Activated CD4-positive, alpha-beta memory T cell treated with anti-CD3 and anti-CD28 coated beads for 36 hours (primary cell): ENCODE results near the gene MAML2. TPM values are rescaled to one million over a fixed set of nuclear protein-coding genes. Genes with fewer than 3 reads are reported as not detected.
A peak's percentile ranks its signal among the peaks of the same experiment; 100 is the strongest.

Experiments used
- CTCF ChIA-PET: fragments of 350-600 bp; sonication (Branson Sonifier 250); formaldehyde crosslinking; loops from one replicate; lab custom pipeline; 2021; ENCODE audit warnings: antibody characterized with exemption, inconsistent platforms; lab: Charles Lee
- POLR2A ChIA-PET: fragments of 350-600 bp; sonication (Branson Sonifier 250); formaldehyde crosslinking; loops from one replicate; lab custom pipeline; 2021; ENCODE audit warnings: antibody characterized with exemption; lab: Charles Lee
- DNase-seq: peaks from one replicate; pipeline ENCODE4 v3.0.0-alpha.2; 2020
- H3K27ac Mint-ChIP-seq: one replicate; pipeline ENCODE4 v1.8.0; 2021; ENCODE audit warnings: mixed read lengths
- H3K27me3 Mint-ChIP-seq: one replicate; pipeline ENCODE4 v1.8.0; 2021; ENCODE audit warnings: mixed read lengths
- H3K36me3 Mint-ChIP-seq: one replicate; pipeline ENCODE4 v1.8.0; 2021; ENCODE audit warnings: mixed read lengths
- H3K4me1 Mint-ChIP-seq: one replicate; pipeline ENCODE4 v1.8.0; 2021; ENCODE audit warnings: low read depth, mixed read lengths
- H3K4me3 Mint-ChIP-seq: one replicate; pipeline ENCODE4 v1.8.0; 2021; ENCODE audit warnings: mild to moderate bottlenecking, mixed read lengths
- H3K9me3 Mint-ChIP-seq: one replicate; pipeline ENCODE4 v1.8.0; 2021; ENCODE audit warnings: mixed read lengths
- intact Hi-C: fragments of 100-400 bp; cut with micrococcal nuclease; formaldehyde crosslinking; loops from one replicate; pipeline ENCODE4 v1.15.1; 2023
- total RNA-seq, 2 experiments: library from RNA; stranded (reverse); gene quantifications; one replicate each; pipeline ENCODE4 v1.2.3, GENCODE V29; 2021

Gene MAML2
- total RNA-seq, 2 experiments from 2014 or later: 24.2 TPM

DNA sequence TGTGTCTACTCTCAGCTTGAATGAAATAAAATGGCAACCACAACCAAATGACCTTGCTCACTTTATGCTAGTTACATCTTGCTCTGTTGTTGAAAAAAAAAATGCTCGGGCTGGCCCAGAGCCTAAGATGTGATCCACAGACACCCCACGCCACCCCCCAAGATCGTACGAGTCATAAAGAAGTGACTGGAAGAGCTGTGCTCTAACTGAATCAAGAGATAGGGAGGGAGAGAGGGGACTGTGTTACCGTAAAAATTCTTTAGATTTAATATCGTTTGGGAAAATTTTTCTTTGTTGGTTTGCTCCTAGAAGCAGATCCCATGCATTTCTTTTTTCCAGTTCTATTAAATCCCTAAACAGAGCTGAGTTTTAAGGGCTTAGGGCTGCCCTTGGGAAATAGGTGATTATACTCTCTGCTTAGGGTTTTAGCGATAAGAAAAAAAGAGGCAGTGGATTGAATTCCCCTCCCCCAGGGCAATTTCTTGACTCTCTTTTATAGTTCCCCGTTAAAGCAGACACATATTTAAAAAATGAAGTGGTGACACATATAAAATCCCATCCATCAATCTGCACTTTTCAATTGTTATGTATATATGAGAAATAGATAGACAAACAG, 14.5 kb downstream of the MAML2 start:
- POLR2A ChIA-PET: interaction anchor here (0.6 to 1.4 kb wide), 2 partner anchors 10 to 14 kb away, joined by 3 read pairs; no protein-coding TSS in a partner anchor
- no peak for DNase-seq
- Mint-ChIP-seq H3K9me3 (no peaks in the 10 kb centered on the region), H3K4me3 (no peak overlapping the region), H3K36me3 (peaks cover 27% of the 10 kb centered on the region), H3K4me1 (peaks cover 78% of the 10 kb centered on the region), H3K27me3 (no peaks in the 10 kb centered on the region), H3K27ac (no peak overlapping the region)
- CTCF ChIA-PET: no interaction called here
- intact Hi-C loops: loop anchor here (1.0 kb wide), 1 partner anchor 10 kb away; no protein-coding TSS in a partner anchor

DNA sequence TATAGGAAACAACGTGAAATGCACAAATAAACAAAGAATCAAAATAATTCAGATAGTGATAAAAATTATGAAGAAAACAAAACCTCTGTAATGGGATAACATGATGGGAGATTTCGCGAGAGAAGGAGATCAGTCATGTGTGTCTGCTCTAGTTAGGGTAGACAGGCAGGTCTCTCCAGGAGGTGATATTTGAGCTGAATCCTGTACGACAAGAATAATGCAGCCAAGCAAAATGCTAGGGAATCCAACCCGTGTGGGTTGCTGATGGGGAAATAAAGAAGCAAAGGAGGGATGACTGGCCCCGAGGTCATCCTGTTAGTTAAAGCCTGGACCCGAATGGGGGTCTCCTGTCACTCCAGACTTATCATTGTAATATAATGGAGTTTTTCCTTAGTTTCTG, 16.0 kb downstream of the MAML2 start:
- Mint-ChIP-seq H3K36me3 (peaks cover 32% of the 10 kb centered on the region), H3K27me3 (no peaks in the 10 kb centered on the region), H3K4me3 (no peak overlapping the region), H3K4me1 (peaks cover 69% of the 10 kb centered on the region), H3K27ac (no peak overlapping the region), H3K9me3 (no peaks in the 10 kb centered on the region)
- CTCF ChIA-PET: no interaction called here
- DNase-seq: no peak
- POLR2A ChIA-PET: no interaction called here
- intact Hi-C loops: no loop called here

DNA sequence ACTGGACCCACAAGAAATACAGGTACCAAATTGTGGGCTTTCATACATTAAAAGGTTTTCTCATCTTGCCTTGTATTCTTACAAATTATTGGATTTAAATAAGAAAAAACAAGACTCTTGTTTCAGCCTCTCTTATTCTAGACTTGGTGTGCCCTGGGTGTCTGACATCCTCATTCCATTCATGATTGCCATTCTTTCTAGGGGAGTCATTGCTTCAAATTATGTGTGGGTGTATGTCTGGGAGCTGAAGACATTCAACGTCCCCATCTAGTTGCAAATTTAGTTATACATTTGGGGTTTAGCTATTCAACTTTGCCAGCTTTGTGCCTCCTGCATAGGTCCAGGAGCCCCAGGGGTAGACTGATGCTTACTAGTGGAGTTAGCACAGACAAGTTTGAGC, 18.1 kb downstream of the MAML2 start:
- Mint-ChIP-seq H3K9me3 (no peaks in the 10 kb centered on the region), H3K27ac (no peak overlapping the region), H3K4me3 (no peak overlapping the region), H3K36me3 (peaks cover 39% of the 10 kb centered on the region), H3K27me3 (no peaks in the 10 kb centered on the region), H3K4me1 (peaks cover 71% of the 10 kb centered on the region)
- CTCF ChIA-PET: interaction anchor here (0.8 kb wide), 1 partner anchor 18 kb away, joined by 3 read pairs; the partner anchor contains the start of gene MAML2
- DNase-seq: no peak
- intact Hi-C loops: no loop called here
- POLR2A ChIA-PET: no interaction called here

DNA sequence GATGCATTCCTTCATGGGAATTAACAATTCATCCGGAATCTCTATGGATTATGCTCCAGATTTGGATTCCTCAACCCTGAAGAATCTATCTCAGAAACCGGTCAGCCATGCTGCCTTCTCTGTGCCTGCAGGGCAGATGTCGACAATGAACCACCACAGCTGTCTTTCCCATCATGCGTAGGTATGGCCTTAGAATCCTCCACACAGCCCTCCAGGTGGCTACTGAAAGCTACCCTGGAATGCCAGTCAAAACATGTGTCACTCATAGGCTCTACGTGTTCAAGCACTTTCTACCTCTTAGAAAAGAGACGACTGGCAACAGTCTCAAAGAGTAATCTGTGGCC, 19.4 kb downstream of the MAML2 start:
- CTCF ChIA-PET: no interaction called here
- no peaks in the 10 kb centered on the region for H3K9me3 Mint-ChIP-seq
- intact Hi-C loops: no loop called here
- peaks cover 68% of the 10 kb centered on the region for H3K4me1 Mint-ChIP-seq
- H3K27ac Mint-ChIP-seq: no peak overlapping the region
- H3K27me3 Mint-ChIP-seq: no peaks in the 10 kb centered on the region
- H3K4me3 Mint-ChIP-seq: no peak overlapping the region
- POLR2A ChIA-PET: interaction anchor here (1.3 kb wide), 1 partner anchor 9 kb away, joined by 4 read pairs; no protein-coding TSS in a partner anchor
- DNase-seq: no peak
- H3K36me3 Mint-ChIP-seq: peaks cover 34% of the 10 kb centered on the region

DNA sequence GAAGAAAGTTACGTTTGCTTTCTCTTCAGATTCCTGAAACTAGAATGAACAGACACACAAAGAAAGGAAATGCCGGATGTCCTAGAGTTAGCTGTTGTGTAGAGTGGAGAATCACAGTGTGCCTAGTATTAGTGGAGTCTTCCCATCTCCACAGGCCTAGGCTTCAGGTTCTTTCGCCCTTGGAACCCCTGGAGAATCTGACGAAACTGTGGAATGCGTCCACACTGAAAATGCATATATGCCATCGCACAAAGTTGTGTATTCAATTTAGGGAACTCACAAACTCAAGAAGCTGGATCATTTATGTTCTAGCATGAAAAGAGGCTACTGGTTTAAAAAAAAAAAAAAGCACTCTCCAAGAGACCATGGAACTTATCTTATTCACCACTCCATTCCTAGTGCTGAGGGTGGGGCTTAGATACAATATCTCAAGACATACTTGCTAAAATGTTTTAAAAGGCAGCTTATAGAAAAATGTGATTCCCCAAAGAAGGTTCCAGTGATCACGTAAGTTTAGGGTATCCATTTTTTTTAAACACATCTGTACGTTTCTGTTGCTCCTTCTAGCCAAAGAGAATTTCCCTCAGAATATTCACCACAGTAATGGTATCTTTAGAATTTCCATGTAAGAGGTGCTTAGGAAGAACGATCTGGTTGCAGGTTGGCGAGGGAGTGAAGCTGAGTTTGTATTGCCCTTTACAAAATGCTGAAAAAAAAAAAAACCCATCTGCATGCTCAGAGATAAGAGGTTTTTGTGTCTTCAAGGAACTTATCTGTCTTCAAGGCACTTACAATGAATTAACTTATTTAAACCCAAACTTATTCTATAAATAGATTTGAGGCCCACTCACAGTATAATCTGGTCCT, 20.0 kb downstream of the MAML2 start:
- Mint-ChIP-seq H3K27me3 (no peaks in the 10 kb centered on the region), H3K9me3 (no peaks in the 10 kb centered on the region), H3K36me3 (peaks cover 32% of the 10 kb centered on the region), H3K4me3 (no peak overlapping the region), H3K4me1 (peaks cover 70% of the 10 kb centered on the region), H3K27ac (no peak overlapping the region)
- POLR2A ChIA-PET: interaction anchor here (1.3 kb wide), 1 partner anchor 10 kb away, joined by 4 read pairs; no protein-coding TSS in a partner anchor
- intact Hi-C loops: no loop called here
- CTCF ChIA-PET: interaction anchor here (0.5 kb wide), 1 partner anchor 14 kb away, joined by 3 read pairs; no protein-coding TSS in a partner anchor
- DNase-seq: no peak

DNA sequence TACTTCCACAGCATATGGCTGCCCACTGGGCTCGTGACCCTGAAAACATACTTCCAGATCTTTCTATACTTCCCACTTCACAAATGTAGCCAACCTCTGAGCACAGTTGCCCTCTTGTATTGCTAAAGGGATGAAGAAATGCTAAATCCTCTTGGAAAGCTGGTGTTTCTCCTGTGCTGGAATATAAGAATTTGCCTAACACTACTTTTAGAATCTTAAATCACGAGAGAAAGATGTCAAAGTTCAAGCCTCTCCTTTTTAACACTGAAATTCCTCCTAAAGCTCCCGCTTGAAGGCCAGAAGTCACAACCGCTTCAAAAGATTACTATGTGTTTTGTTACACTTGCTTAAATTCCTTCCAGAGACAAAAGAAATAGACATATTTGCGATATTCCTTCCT, 21.9 kb downstream of the MAML2 start:
- POLR2A ChIA-PET: no interaction called here
- H3K36me3 Mint-ChIP-seq: peaks cover 42% of the 10 kb centered on the region
- no peaks in the 10 kb centered on the region for H3K9me3 Mint-ChIP-seq
- intact Hi-C loops: no loop called here
- H3K27ac Mint-ChIP-seq: no peak overlapping the region
- CTCF ChIA-PET: interaction anchor here (1.1 to 1.2 kb wide), 2 partner anchors 14 to 22 kb away, joined by 3 to 4 read pairs; partner anchors contain the start of gene MAML2
- H3K4me3 Mint-ChIP-seq: no peak overlapping the region
- peaks cover 83% of the 10 kb centered on the region for H3K4me1 Mint-ChIP-seq
- no peak for DNase-seq
- H3K27me3 Mint-ChIP-seq: no peaks in the 10 kb centered on the region

DNA sequence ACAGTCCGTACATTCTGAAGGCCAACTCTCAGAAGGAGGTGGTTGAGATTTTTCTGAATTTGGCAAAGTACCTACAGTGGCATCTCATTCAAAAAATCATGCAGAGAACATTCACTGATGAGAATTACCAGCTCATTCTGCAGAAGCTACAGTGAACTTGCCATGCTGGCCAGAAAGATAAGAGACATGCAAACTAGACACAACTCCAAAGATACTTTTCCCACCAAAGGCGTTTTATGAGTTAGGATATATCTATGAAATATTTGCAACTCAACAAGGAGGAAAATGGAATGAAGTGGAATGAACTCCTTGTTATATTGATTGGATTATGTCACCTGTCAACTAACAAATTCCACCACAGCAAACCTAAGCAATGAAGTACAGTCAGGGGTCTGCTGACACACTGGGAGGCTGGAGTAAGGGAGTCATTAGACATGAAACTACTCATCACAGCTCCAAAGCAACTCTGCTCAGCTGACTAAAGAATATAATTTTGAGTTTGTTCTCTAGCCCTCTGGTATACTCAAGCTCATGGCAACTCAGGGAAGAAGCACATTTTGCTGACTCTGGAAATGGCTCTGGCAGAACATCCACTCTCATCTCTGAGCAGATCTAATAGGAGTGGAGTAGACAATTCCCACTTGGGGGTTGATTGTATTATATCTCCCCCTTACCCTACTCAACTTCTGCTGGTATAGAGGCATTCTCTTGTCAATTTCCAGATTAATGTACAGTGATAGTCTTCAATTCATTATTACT, 22.9 kb downstream of the MAML2 start:
- CTCF ChIA-PET: no interaction called here
- peaks cover 82% of the 10 kb centered on the region for H3K4me1 Mint-ChIP-seq
- POLR2A ChIA-PET: interaction anchor here (0.6 kb wide), 1 partner anchor 132 kb away, joined by 3 read pairs; no protein-coding TSS in a partner anchor
- H3K27me3 Mint-ChIP-seq: no peaks in the 10 kb centered on the region
- peaks cover 46% of the 10 kb centered on the region for H3K36me3 Mint-ChIP-seq
- peak; percentile 20 for DNase-seq
- peak overlapping the region; percentile 4 for H3K27ac Mint-ChIP-seq
- no peaks in the 10 kb centered on the region for H3K9me3 Mint-ChIP-seq
- intact Hi-C loops: no loop called here
- H3K4me3 Mint-ChIP-seq: no peak overlapping the region

DNA sequence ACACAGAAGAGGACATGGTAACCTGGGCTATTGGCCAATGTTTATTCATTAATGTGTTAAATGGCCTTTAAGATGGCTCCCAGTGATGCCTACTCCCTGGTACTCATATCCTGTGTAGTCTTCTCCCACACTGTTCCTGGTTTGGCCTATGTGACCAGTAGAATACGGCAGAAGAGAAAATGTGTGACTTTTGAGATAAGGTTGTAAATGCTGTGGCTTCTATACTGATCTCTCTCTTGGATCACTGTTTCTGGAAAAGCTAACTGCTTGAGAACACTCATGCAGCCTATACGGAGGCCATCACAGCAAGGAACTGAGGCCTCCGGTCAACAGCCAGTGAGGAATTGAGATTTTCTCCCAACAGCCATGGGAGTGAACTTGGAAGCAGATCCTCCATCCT, 24.1 kb downstream of the MAML2 start:
- peaks cover 39% of the 10 kb centered on the region for H3K36me3 Mint-ChIP-seq
- CTCF ChIA-PET: interaction anchor here (2.1 kb wide), 1 partner anchor 24 kb away, joined by 5 read pairs; the partner anchor contains the start of gene MAML2
- no peak overlapping the region for H3K4me3 Mint-ChIP-seq
- H3K27me3 Mint-ChIP-seq: no peaks in the 10 kb centered on the region
- H3K27ac Mint-ChIP-seq: no peak overlapping the region
- POLR2A ChIA-PET: interaction anchor here (0.9 kb wide), 1 partner anchor 23 kb away, joined by 3 read pairs; no protein-coding TSS in a partner anchor
- H3K4me1 Mint-ChIP-seq: peaks cover 86% of the 10 kb centered on the region
- intact Hi-C loops: no loop called here
- no peaks in the 10 kb centered on the region for H3K9me3 Mint-ChIP-seq
- DNase-seq: no peak

DNA sequence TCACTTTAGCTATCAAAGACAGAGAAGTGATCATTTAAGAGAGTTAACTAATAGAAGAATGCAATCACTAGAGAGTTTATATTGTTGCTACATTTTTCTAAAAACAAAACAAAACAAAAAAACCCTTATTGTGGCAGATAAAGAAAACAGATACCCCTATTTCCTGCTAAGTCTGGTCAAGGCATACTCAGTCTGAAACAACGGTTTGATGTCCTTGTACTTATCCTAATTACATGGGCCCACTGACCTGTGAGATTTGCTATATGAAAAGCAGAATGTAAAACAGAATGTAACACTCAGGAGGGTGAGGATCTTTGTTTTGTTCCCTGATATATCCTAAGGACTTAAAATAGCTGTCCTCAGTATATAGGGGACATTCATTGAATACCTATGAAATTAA, 24.6 kb downstream of the MAML2 start:
- Mint-ChIP-seq H3K4me3 (no peak overlapping the region), H3K9me3 (no peaks in the 10 kb centered on the region), H3K27me3 (no peaks in the 10 kb centered on the region), H3K4me1 (peaks cover 84% of the 10 kb centered on the region), H3K36me3 (peaks cover 36% of the 10 kb centered on the region), H3K27ac (no peak overlapping the region)
- ChIA-PET CTCF (interaction anchor here (2.1 kb wide), 1 partner anchor 25 kb away, joined by 5 read pairs; the partner anchor contains the start of gene MAML2), POLR2A (interaction anchor here (0.9 kb wide), 1 partner anchor 23 kb away, joined by 3 read pairs; no protein-coding TSS in a partner anchor)
- DNase-seq: no peak
- intact Hi-C loops: no loop called here

DNA sequence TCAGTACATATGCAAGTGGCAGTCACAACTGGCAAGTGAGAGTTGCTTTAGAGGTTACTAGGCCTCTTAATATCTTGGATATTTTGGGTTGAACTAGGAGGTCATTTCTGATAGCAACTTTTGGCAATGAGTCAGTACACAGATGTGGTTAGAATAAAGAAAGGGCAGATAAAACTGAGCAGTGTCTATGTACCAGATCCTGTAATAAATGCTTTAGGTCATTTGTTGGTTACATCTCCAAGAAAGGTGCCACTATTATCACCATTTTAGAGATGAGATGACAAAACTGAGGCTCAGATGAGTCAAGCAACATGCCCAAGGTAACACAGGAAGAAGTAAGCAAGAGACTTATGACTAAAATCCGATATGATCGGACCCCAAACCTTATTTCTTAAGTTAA, 25.0 kb downstream of the MAML2 start:
- Mint-ChIP-seq H3K36me3 (peaks cover 36% of the 10 kb centered on the region), H3K27me3 (no peaks in the 10 kb centered on the region), H3K27ac (no peak overlapping the region), H3K4me3 (no peak overlapping the region), H3K9me3 (no peaks in the 10 kb centered on the region), H3K4me1 (peaks cover 87% of the 10 kb centered on the region)
- intact Hi-C loops: no loop called here
- DNase-seq: no peak
- CTCF ChIA-PET: interaction anchor here (1.0 to 2.1 kb wide), 2 partner anchors 23 to 25 kb away, joined by 3 to 5 read pairs; partner anchors contain the start of gene MAML2
- POLR2A ChIA-PET: interaction anchor here (0.9 to 1.6 kb wide), 2 partner anchors 14 to 24 kb away, joined by 3 read pairs; no protein-coding TSS in a partner anchor

DNA sequence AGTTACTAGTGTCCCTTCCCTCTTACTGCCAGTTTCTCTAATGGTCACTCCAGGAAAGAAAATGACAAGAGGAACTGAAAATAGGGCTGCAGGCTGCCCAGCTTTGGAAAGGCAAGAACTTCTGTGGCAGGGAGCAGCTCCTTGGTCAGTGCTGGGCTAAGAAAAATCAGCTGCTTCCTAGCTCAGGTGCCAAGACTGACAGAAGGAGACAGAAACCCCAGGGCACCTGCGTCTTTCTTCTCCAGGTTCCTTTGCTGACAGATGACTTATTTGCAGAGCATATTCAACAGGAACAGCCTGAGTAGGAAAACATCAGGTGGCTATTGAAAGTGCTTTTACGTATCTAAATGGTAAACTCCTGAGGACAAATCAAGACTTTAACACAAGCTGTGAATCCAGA, 25.4 kb downstream of the MAML2 start:
- H3K27ac Mint-ChIP-seq: no peak overlapping the region
- no peaks in the 10 kb centered on the region for H3K27me3 Mint-ChIP-seq
- intact Hi-C loops: no loop called here
- DNase-seq: no peak
- CTCF ChIA-PET: interaction anchor here (1.0 to 2.1 kb wide), 2 partner anchors 23 to 26 kb away, joined by 3 to 5 read pairs; partner anchors contain the start of gene MAML2
- POLR2A ChIA-PET: interaction anchor here (1.6 kb wide), 1 partner anchor 14 kb away, joined by 3 read pairs; no protein-coding TSS in a partner anchor
- peaks cover 36% of the 10 kb centered on the region for H3K36me3 Mint-ChIP-seq
- peaks cover 89% of the 10 kb centered on the region for H3K4me1 Mint-ChIP-seq
- no peak overlapping the region for H3K4me3 Mint-ChIP-seq
- no peaks in the 10 kb centered on the region for H3K9me3 Mint-ChIP-seq
